Astrocyte (in vitro differentiated cells and primary cell): ENCODE measurements around the gene BPIFB6. TPM values are rescaled to one million over a fixed set of nuclear protein-coding genes. Genes with fewer than 3 reads are reported as not detected.

Source experiments
- DNase-seq: peaks from one replicate; pipeline ENCODE4 v3.0.0-alpha.2; 2010; ENCODE audit warnings: low read depth
- FAIRE-seq: peaks from 2 replicates; lab custom pipeline; 2011; peaks lifted over from hg19 to GRCh38; lab: Jason Lieb, UNC
- H2AFZ ChIP-seq: 2 replicates; pipeline ENCODE4 v1.6.0; 2012; ENCODE audit warnings: low read depth, low read length, inconsistent platforms
- H3K27ac ChIP-seq: 2 replicates; pipeline ENCODE4 v1.5.1; 2011; ENCODE audit warnings: low read depth, low read length, inconsistent platforms
- H3K27me3 ChIP-seq: 2 replicates; pipeline ENCODE4 v1.6.0; 2011; ENCODE audit warnings: low read length, inconsistent platforms; ENCODE audit not compliant: insufficient read depth
- H3K36me3 ChIP-seq: 2 replicates; pipeline ENCODE4 v1.5.1; 2011; ENCODE audit warnings: low read length, inconsistent platforms; ENCODE audit not compliant: insufficient read depth
- H3K4me1 ChIP-seq: 2 replicates; pipeline ENCODE4 v1.5.1; 2011; ENCODE audit warnings: low read length, inconsistent platforms; ENCODE audit not compliant: insufficient read depth
- H3K4me2 ChIP-seq: 2 replicates; pipeline ENCODE4 v1.6.0; 2012; ENCODE audit warnings: low read length, inconsistent platforms
- H3K4me3 ChIP-seq: 2 replicates; pipeline ENCODE4 v1.5.1; 2011; ENCODE audit warnings: low read depth, mild to moderate bottlenecking, low read length, inconsistent platforms; ENCODE audit not compliant: insufficient read depth
- H3K79me2 ChIP-seq: 2 replicates; pipeline ENCODE4 v1.6.0; 2012; ENCODE audit warnings: mild to moderate bottlenecking, low read length, inconsistent platforms; ENCODE audit not compliant: insufficient read depth
- H3K9ac ChIP-seq: 2 replicates; pipeline ENCODE4 v1.6.0; 2012; ENCODE audit warnings: mild to moderate bottlenecking, low read length, inconsistent platforms
- H3K9me3 ChIP-seq: 2 replicates; pipeline ENCODE4 v1.5.1; 2012; ENCODE audit warnings: low read depth, mild to moderate bottlenecking, low read length, inconsistent platforms; ENCODE audit not compliant: insufficient read depth
- H4K20me1 ChIP-seq: 2 replicates; pipeline ENCODE4 v1.6.0; 2012; ENCODE audit warnings: low read length, inconsistent platforms; ENCODE audit not compliant: insufficient read depth
- H3K27ac Mint-ChIP-seq: one replicate; pipeline ENCODE4 v1.8.0; 2021; ENCODE audit warnings: mild to moderate bottlenecking, mixed read lengths; ENCODE audit not compliant: unreplicated experiment
- H3K27me3 Mint-ChIP-seq: one replicate; pipeline ENCODE4 v1.8.0; 2021; ENCODE audit warnings: low read depth, mixed read lengths; ENCODE audit not compliant: unreplicated experiment
- H3K36me3 Mint-ChIP-seq: one replicate; pipeline ENCODE4 v1.8.0; 2021; ENCODE audit warnings: low read depth, mixed read lengths; ENCODE audit not compliant: unreplicated experiment
- H3K4me1 Mint-ChIP-seq: one replicate; pipeline ENCODE4 v1.8.0; 2021; ENCODE audit warnings: low read depth, mixed read lengths; ENCODE audit not compliant: unreplicated experiment
- H3K4me3 Mint-ChIP-seq: one replicate; pipeline ENCODE4 v1.8.0; 2021; ENCODE audit warnings: mild to moderate bottlenecking, moderate library complexity, mixed read lengths; ENCODE audit not compliant: unreplicated experiment
- H3K9me3 Mint-ChIP-seq: one replicate; pipeline ENCODE4 v1.8.0; 2021; ENCODE audit warnings: mild to moderate bottlenecking, mixed read lengths; ENCODE audit not compliant: unreplicated experiment
- EZH2 ChIP-seq: IDR thresholded peaks from 2 replicates; pipeline ENCODE4 v1.6.1; 2012; ENCODE audit warnings: mild to moderate bottlenecking, low read length, inconsistent platforms; ENCODE audit not compliant: insufficient read depth
- total RNA-seq: library from RNA; stranded (reverse); gene quantifications from 2 replicates; pipeline ENCODE4 v1.2.1, GENCODE V29; 2021
- TF ChIP-seq, protein P1 (sequence below): IDR thresholded peaks from 2 replicates; pipeline ENCODE4 v1.5.1; 2011; ENCODE audit warnings: low read depth, mild to moderate bottlenecking, inconsistent platforms, low read length, moderate library complexity; ENCODE audit not compliant: insufficient read depth

Gene BPIFB6
- total RNA-seq, 1 donor from 2014 or later: not detected

DNA sequence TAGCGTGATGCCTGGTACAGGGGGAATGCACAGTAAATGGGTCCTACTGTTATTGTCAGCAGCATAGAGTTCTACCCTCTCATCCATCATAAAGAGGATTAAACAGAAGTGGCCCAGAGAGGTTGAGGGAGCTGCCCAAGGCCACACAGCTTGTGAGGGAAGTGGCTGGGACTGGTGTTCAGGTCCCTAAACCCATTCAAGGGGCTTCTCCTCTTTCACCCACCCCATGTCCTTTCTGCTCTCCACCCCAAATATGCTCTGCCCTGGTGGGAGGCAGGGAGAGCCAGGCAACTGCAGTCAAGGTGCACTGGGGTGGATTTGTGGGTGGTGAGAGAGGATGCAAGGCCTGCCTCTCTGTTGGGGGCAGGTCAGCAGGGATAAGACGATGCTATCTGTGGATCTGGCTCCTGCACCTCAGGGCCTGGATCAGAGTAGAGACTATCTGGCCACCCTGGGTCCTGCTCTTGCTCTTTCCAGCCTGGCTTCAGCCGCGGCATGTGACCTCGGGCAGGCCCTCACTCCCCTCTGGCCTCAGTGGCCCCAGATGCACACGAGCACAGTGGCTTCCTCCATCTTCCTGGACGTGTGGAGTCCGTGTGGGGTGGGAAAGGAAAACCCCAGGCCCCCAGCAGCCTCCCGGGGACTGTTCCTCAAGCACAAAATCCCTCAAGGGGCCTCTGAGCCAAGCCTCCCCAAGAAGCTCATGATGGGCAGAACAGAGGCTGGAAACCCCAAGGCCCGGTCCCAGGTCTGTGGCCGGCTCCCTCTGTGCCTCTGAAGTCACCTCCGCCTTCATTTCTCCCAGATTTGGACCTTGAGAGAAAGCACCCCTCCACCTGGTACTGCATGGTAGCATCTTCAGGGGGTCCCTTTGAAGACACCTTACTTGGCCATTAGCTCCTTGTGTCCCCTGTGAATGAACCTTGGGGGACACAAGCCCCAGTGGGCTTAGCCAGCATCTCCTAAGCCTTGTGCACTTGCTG lies 3.4 kb upstream of the BPIFB6 start:
- Histone ChIP-seq H3K79me2 (no peaks in the 10 kb centered on the region), H3K27me3 (peaks cover 4% of the 10 kb centered on the region), H3K9ac (no peak overlapping the region), H3K4me3 (no peak overlapping the region), H3K36me3 (no peaks in the 10 kb centered on the region), H3K27ac (no peak overlapping the region), H4K20me1 (no peaks in the 10 kb centered on the region), H2AFZ (no peak overlapping the region), H3K4me1 (no peaks in the 10 kb centered on the region), H3K9me3 (no peaks in the 10 kb centered on the region), H3K4me2 (no peak overlapping the region)
- Mint-ChIP-seq H3K27ac (no peak overlapping the region), H3K9me3 (peaks cover under 1% of the 10 kb centered on the region), H3K36me3 (no peaks in the 10 kb centered on the region), H3K27me3 (peaks cover 16% of the 10 kb centered on the region), H3K4me1 (no peaks in the 10 kb centered on the region), H3K4me3 (no peak overlapping the region)
- TF ChIP-seq, protein P1, sequence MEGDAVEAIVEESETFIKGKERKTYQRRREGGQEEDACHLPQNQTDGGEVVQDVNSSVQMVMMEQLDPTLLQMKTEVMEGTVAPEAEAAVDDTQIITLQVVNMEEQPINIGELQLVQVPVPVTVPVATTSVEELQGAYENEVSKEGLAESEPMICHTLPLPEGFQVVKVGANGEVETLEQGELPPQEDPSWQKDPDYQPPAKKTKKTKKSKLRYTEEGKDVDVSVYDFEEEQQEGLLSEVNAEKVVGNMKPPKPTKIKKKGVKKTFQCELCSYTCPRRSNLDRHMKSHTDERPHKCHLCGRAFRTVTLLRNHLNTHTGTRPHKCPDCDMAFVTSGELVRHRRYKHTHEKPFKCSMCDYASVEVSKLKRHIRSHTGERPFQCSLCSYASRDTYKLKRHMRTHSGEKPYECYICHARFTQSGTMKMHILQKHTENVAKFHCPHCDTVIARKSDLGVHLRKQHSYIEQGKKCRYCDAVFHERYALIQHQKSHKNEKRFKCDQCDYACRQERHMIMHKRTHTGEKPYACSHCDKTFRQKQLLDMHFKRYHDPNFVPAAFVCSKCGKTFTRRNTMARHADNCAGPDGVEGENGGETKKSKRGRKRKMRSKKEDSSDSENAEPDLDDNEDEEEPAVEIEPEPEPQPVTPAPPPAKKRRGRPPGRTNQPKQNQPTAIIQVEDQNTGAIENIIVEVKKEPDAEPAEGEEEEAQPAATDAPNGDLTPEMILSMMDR: no peak
- no peak for TF ChIP-seq EZH2
- DNase-seq (no peak), FAIRE-seq (no peak)

DNA sequence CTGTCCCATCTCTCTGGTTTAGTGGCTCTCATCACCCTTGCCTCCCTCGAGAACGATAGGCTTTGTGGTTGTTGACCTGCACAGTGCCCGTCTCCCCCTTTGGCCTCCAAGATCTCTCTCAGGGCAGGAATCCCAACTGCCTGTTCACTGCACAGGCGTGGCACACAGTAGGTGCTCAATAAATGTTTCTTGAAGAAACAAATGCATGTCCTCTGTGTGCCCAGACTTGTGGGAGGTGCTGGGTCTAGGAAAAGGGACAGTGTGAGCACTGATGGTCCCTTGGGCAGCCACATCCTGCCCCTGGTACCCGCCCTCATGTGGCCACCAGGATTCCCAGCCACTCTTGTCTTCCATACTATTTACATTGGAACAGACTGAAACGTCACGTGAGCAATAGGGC lies 2.6 kb upstream of the BPIFB6 start:
- peaks cover 20% of the 10 kb centered on the region for H3K27me3 Mint-ChIP-seq
- H3K9ac ChIP-seq: no peak overlapping the region

More for the DNA sequence above, 2.6 kb upstream of the BPIFB6 start:
- Histone ChIP-seq H3K4me1 (no peaks in the 10 kb centered on the region), H3K4me3 (no peak overlapping the region), H4K20me1 (no peaks in the 10 kb centered on the region), H3K4me2 (no peak overlapping the region), H3K9me3 (no peaks in the 10 kb centered on the region), H3K36me3 (no peaks in the 10 kb centered on the region), H2AFZ (no peak overlapping the region), H3K27ac (no peak overlapping the region), H3K27me3 (peaks cover 4% of the 10 kb centered on the region), H3K79me2 (no peaks in the 10 kb centered on the region)
- Mint-ChIP-seq H3K4me1 (no peaks in the 10 kb centered on the region), H3K27ac (no peak overlapping the region), H3K9me3 (peaks cover 3% of the 10 kb centered on the region), H3K4me3 (no peak overlapping the region), H3K36me3 (no peaks in the 10 kb centered on the region)
- FAIRE-seq (no peak), DNase-seq (no peak)
- TF ChIP-seq, protein P1: no peak
- no peak for TF ChIP-seq EZH2
